IMR-90 (cell line): ENCODE data around the gene GLRA3. TPM values are rescaled to one million over a fixed set of nuclear protein-coding genes. Genes with fewer than 3 reads are reported as not detected.

ENCODE experiments used
- ATAC-seq: fragments of 200-7000 bp; cut with Tn5 transposase; 2 replicates; pipeline ENCODE4 v1.9.1; 2020; ENCODE audit warnings: low read depth, mild to moderate bottlenecking, moderate library complexity
- BruUV-seq: library from RNA; stranded (reverse); fragments of 400-500 nt; replicated peaks from 2 replicates; lab custom pipeline; 2021; lab: Mats Ljungman, UMichigan
- CTCF ChIA-PET: fragments of 300-600 bp; formaldehyde crosslinking; extraction: SDS; loops from one replicate; lab custom pipeline; 2021; ENCODE audit warnings: antibody characterized with exemption; lab: Yijun Ruan, JAX
- POLR2A ChIA-PET: fragments of 300-600 bp; sonication (Branson Sonifier 250); formaldehyde crosslinking; loops from one replicate; lab custom pipeline; 2022; ENCODE audit warnings: antibody characterized with exemption; ENCODE audit not compliant: unreplicated experiment; lab: Charles Lee
- DNase-seq: peaks from one replicate; pipeline ENCODE4 v3.0.0; 2013
- H2AFZ ChIP-seq: replicated peaks from 2 replicates; pipeline ENCODE3; 2013; ENCODE audit warnings: low read length, mild to moderate bottlenecking; ENCODE audit not compliant: poor library complexity
- H2AK5ac ChIP-seq: 2 replicates; pipeline ENCODE4 v1.6.1; 2013; ENCODE audit warnings: low read depth, low read length, inconsistent platforms
- H2AK9ac ChIP-seq: replicated peaks from 2 replicates; pipeline ENCODE3; 2013; ENCODE audit warnings: mild to moderate bottlenecking, low read depth, low read length, moderate library complexity; ENCODE audit not compliant: poor library complexity
- H2BK120ac ChIP-seq: 2 replicates; pipeline ENCODE4 v1.6.1; 2013; ENCODE audit warnings: low read depth, low read length, inconsistent platforms
- H2BK15ac ChIP-seq: 3 replicates; pipeline ENCODE4 v1.6.1; 2013; ENCODE audit warnings: low read depth, low read length, inconsistent platforms
- H2BK20ac ChIP-seq: 2 replicates; pipeline ENCODE4 v1.6.1; 2013; ENCODE audit warnings: low read depth, mild to moderate bottlenecking, inconsistent platforms, low read length, moderate library complexity
- H2BK5ac ChIP-seq: 2 replicates; pipeline ENCODE4 v1.6.1; 2013; ENCODE audit warnings: mild to moderate bottlenecking, low read depth, low read length, inconsistent platforms; ENCODE audit not compliant: poor library complexity, severe bottlenecking
- H3K14ac ChIP-seq: replicated peaks from 2 replicates; pipeline ENCODE4 v1.6.1; 2013; ENCODE audit warnings: low read depth, low read length, inconsistent platforms
- H3K18ac ChIP-seq: 2 replicates; pipeline ENCODE4 v1.6.1; 2013; ENCODE audit warnings: low read depth, low read length, control low read depth
- H3K23ac ChIP-seq: 2 replicates; pipeline ENCODE4 v1.6.1; 2013; ENCODE audit warnings: low read depth, low read length, inconsistent platforms
- H3K27ac ChIP-seq: 2 replicates; pipeline ENCODE4 v1.5.1; 2013; ENCODE audit warnings: mild to moderate bottlenecking, control low read depth, low read length; ENCODE audit not compliant: insufficient read depth
- H3K27me3 ChIP-seq: 2 replicates; pipeline ENCODE4 v1.6.1; 2013; ENCODE audit warnings: low read length; ENCODE audit not compliant: control insufficient read depth, insufficient read depth
- H3K36me3 ChIP-seq: 2 replicates; pipeline ENCODE4 v1.6.1; 2013; ENCODE audit warnings: low read length, mixed read lengths; ENCODE audit not compliant: control insufficient read depth, insufficient read depth
- H3K4ac ChIP-seq: 2 replicates; pipeline ENCODE4 v1.6.1; 2013; ENCODE audit warnings: low read depth, low read length, inconsistent platforms
- H3K4me1 ChIP-seq: 2 replicates; pipeline ENCODE4 v1.6.1; 2013; ENCODE audit warnings: low read length, mixed read lengths; ENCODE audit not compliant: control insufficient read depth, insufficient read depth
- H3K4me2 ChIP-seq: 2 replicates; pipeline ENCODE4 v1.6.1; 2013; ENCODE audit warnings: low read depth, mild to moderate bottlenecking, control low read depth, low read length, moderate library complexity
- H3K4me3 ChIP-seq: 2 replicates; pipeline ENCODE4 v1.5.1; 2013; ENCODE audit warnings: low read depth, mild to moderate bottlenecking, control low read depth, low read length, moderate library complexity; ENCODE audit not compliant: insufficient read depth
- H3K56ac ChIP-seq: 2 replicates; pipeline ENCODE4 v1.6.1; 2013; ENCODE audit warnings: low read length, inconsistent platforms; ENCODE audit not compliant: insufficient read depth; ENCODE audit errors: extremely low read depth
- H3K79me1 ChIP-seq, 2 experiments: 2 replicates each; pipeline ENCODE4 v1.6.1; 2013; ENCODE audit warnings: low read length in 2 of 2, inconsistent platforms in 1 of 2, low read depth in 1 of 2
- H3K9ac ChIP-seq: 2 replicates; pipeline ENCODE4 v1.6.1; 2013; ENCODE audit warnings: low read depth, low read length, control low read depth
- H3K9me1 ChIP-seq: 2 replicates; pipeline ENCODE4 v1.6.1; 2013; ENCODE audit warnings: low read length, inconsistent platforms; ENCODE audit not compliant: insufficient read depth
- H3K9me3 ChIP-seq: 2 replicates; pipeline ENCODE4 v1.6.1; 2013; ENCODE audit warnings: low read length; ENCODE audit not compliant: control insufficient read depth, insufficient read depth
- H4K20me1 ChIP-seq: 2 replicates; pipeline ENCODE4 v1.6.1; 2013; ENCODE audit warnings: low read length, inconsistent platforms; ENCODE audit not compliant: insufficient read depth
- H4K5ac ChIP-seq: 2 replicates; pipeline ENCODE4 v1.6.1; 2013; ENCODE audit warnings: mild to moderate bottlenecking, low read depth, low read length, control low read depth
- H4K8ac ChIP-seq, 2 experiments: 2 replicates each; pipeline ENCODE4 v1.6.1; 2013; ENCODE audit warnings: low read depth in 2 of 2, low read length in 2 of 2, control low read depth in 1 of 2, inconsistent platforms in 1 of 2
- H4K91ac ChIP-seq: 2 replicates; pipeline ENCODE4 v1.6.1; 2013; ENCODE audit warnings: low read depth, low read length, inconsistent platforms; ENCODE audit not compliant: insufficient read depth
- BHLHE40 ChIP-seq: fragments of 150-350 bp; IDR thresholded peaks from 2 replicates; pipeline ENCODE4 v1.6.1; 2016; ENCODE audit warnings: mild to moderate bottlenecking, low read depth, low read length
- FOS ChIP-seq: fragments of 150-350 bp; IDR thresholded peaks from 2 replicates; pipeline ENCODE4 v1.6.1; 2016; ENCODE audit warnings: low read depth, low read length
- MAFK ChIP-seq: IDR thresholded peaks from 2 replicates; pipeline ENCODE4 v1.6.1; 2012; ENCODE audit warnings: low read depth, low read length, improper control_type of control experiment
- POLR2A ChIP-seq: IDR thresholded peaks from 2 replicates; pipeline ENCODE4 v1.6.1; 2012; ENCODE audit warnings: mild to moderate bottlenecking, low read depth, low read length
- RAD21 ChIP-seq: IDR thresholded peaks from 2 replicates; pipeline ENCODE4 v1.6.1; 2012; ENCODE audit warnings: low read length, improper control_type of control experiment
- RFX5 ChIP-seq: IDR thresholded peaks from 2 replicates; pipeline ENCODE4 v1.8.0; 2012; ENCODE audit warnings: low read depth, mild to moderate bottlenecking, low read length, moderate library complexity
- SMC3 ChIP-seq: fragments of 150-350 bp; IDR thresholded peaks from 2 replicates; pipeline ENCODE4 v1.6.1; 2016; ENCODE audit warnings: low read depth, mild to moderate bottlenecking, antibody characterized with exemption, low read length, moderate library complexity
- WGBS, 2 experiments: methylation state at CpG; one replicate each; pipeline versions ENCODE4 v1.1.5 to v1.1.7; 2013; ENCODE audit warnings: missing lambda C conversion rate in 2 of 2; ENCODE audit not compliant: insufficient read length in 1 of 2; ENCODE audit errors: extremely low coverage in 2 of 2; 5-methylcytosine and 5-hydroxymethylcytosine counted together
- dilution Hi-C: fragments of 300-500 bp; cut with HindIII; formaldehyde crosslinking; loops from one replicate; pipeline ENCODE4 v1.14.3; 2018; ENCODE audit warnings: low sequenced_read_pairs; ENCODE audit not compliant: unreplicated experiment
- in situ Hi-C: fragments of 300-500 bp; cut with MboI; formaldehyde crosslinking; loops from 3 replicates; pipeline ENCODE4 v1.14.3; 2019; ENCODE audit warnings: low sequenced_read_pairs, inconsistent platforms, mixed read lengths
- intact Hi-C: fragments of 100-400 bp; cut with micrococcal nuclease; formaldehyde crosslinking; loops from 2 replicates; pipeline ENCODE4 v1.10.0; 2022
- polyA plus RNA-seq, 3 experiments: library from polyadenylated mRNA; depleted of rRNA; stranded (reverse); fragments of >200 nt; gene quantifications; 2 replicates each; pipeline ENCODE4 v1.2.3, GENCODE V29; 2012; ENCODE audit warnings: low replicate concordance in 1 of 3
- total RNA-seq: library from RNA; depleted of rRNA; stranded (reverse); fragments of >200 nt; gene quantifications from 2 replicates; pipeline ENCODE4 v1.2.3, GENCODE V29; 2012
- TF ChIP-seq, protein P1 (sequence below): fragments of 150-350 bp; IDR thresholded peaks from 2 replicates; pipeline ENCODE4 v1.6.1; 2016; ENCODE audit warnings: low read depth, mild to moderate bottlenecking, low read length, moderate library complexity, borderline replicate concordance
- TF ChIP-seq, protein P2 (sequence below): conservative IDR thresholded peaks from 2 replicates; pipeline ENCODE4 v1.5.1; 2012; ENCODE audit warnings: mild to moderate bottlenecking, low read depth, low read length, improper control_type of control experiment

GLRA3 gene
- total and polyA plus RNA-seq, 2 of the 4 experiments (the other 2 are of a cell fraction) = not detected

DNA sequence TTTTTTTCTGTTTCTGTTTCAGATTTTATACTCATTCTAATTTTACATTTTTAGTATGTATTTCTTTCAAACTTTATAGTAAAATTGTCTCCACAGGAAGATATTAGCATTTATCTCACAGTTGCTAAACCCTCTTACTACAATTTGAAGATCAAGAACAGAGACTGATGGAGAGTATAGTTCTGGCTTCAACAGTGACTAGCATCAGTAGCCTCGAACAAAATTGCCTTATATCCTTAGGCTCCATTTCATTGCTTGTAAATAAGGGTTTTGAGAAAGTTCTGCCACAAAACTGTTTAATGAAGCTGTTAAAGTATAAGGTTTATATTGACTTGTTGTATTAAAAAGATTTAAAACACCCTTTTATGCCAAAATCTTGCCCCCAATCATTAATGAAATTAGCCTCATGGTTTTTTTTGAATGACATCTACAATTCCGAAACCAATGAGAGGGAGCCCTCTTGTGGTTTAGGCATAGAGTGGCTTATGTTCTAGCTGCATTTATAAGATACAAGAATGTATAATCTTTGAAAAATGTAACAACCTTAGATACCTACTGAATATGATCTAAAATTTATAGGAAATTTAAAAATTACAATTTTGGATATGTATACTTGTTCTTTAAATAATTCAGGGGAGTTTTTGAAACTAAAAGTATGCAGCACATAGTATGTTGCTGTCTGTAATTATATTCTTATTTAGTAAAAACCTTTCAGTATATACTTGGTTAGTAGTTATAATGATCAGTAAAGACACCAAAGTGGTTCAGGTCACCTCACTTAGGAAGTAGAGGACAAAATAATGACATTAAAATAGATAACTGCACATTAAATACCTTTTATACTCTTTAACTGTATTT, 196.9 kb downstream of the GLRA3 start:
- ChIA-PET POLR2A (no interaction called here), CTCF (no interaction called here)
- Histone ChIP-seq H2BK15ac (no peak overlapping the region), H3K36me3 (no peaks in the 10 kb centered on the region), H3K9ac (no peak overlapping the region), H2AFZ (no peak overlapping the region), H4K5ac (no peak overlapping the region), H3K23ac (no peak overlapping the region), H3K27me3 (no peaks in the 10 kb centered on the region), H2BK20ac (no peak overlapping the region), H3K14ac (no peak overlapping the region), H3K4me3 (no peak overlapping the region), H3K9me1 (no peaks in the 10 kb centered on the region), H3K56ac (no peak overlapping the region), H3K18ac (no peak overlapping the region), H3K27ac (no peak overlapping the region), H2AK9ac (no peak overlapping the region), H2AK5ac (no peak overlapping the region), H4K20me1 (no peaks in the 10 kb centered on the region), H3K79me1 (no peaks in the 10 kb centered on the region), H3K9me3 (no peaks in the 10 kb centered on the region), H3K4me2 (no peak overlapping the region), H2BK120ac (no peak overlapping the region), H2BK5ac (no peak overlapping the region), H4K8ac (no peak overlapping the region), H3K4me1 (no peaks in the 10 kb centered on the region), H4K91ac (no peak overlapping the region), H3K4ac (no peak overlapping the region)
- DNase-seq (peak; percentile 23), ATAC-seq (0 out of 2 replicates have a peak, but pooled peaks have one; percentile 35)
- in situ Hi-C loops = loop anchor here (5.0 kb wide), 1 partner anchor 270 kb away; no protein-coding TSS in a partner anchor
- dilution Hi-C loops = no loop called here
- TF ChIP-seq, protein P1, sequence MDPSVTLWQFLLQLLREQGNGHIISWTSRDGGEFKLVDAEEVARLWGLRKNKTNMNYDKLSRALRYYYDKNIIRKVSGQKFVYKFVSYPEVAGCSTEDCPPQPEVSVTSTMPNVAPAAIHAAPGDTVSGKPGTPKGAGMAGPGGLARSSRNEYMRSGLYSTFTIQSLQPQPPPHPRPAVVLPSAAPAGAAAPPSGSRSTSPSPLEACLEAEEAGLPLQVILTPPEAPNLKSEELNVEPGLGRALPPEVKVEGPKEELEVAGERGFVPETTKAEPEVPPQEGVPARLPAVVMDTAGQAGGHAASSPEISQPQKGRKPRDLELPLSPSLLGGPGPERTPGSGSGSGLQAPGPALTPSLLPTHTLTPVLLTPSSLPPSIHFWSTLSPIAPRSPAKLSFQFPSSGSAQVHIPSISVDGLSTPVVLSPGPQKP = no peak
- TF ChIP-seq, protein P2, sequence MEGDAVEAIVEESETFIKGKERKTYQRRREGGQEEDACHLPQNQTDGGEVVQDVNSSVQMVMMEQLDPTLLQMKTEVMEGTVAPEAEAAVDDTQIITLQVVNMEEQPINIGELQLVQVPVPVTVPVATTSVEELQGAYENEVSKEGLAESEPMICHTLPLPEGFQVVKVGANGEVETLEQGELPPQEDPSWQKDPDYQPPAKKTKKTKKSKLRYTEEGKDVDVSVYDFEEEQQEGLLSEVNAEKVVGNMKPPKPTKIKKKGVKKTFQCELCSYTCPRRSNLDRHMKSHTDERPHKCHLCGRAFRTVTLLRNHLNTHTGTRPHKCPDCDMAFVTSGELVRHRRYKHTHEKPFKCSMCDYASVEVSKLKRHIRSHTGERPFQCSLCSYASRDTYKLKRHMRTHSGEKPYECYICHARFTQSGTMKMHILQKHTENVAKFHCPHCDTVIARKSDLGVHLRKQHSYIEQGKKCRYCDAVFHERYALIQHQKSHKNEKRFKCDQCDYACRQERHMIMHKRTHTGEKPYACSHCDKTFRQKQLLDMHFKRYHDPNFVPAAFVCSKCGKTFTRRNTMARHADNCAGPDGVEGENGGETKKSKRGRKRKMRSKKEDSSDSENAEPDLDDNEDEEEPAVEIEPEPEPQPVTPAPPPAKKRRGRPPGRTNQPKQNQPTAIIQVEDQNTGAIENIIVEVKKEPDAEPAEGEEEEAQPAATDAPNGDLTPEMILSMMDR = peak; percentile 57
- TF ChIP-seq MAFK (no peak), POLR2A (no peak), BHLHE40 (no peak), SMC3 (peak; percentile 52), RFX5 (no peak), FOS (no peak), RAD21 (peak; percentile 54)
- intact Hi-C loops = no loop called here
- no TSS peak for BruUV-seq
- no CpG with 5 or more reads among the region's 2 CpGs for WGBS, 2 experiments
